Naive thymus-derived CD4-positive, alpha-beta T cell (primary cell): ENCODE data around the gene GFY. TPM values are rescaled to one million over a fixed set of nuclear protein-coding genes. Genes with fewer than 3 reads are reported as not detected.
A peak's percentile ranks its signal among the peaks of the same experiment; 100 is the strongest.

Experiments
- ATAC-seq: fragments of 150-1000 bp; cut with Tn5 transposase; 2 replicates; pipeline ENCODE4 v1.10.0; 2021; ENCODE audit warnings: mild to moderate bottlenecking, moderate library complexity
- CTCF ChIA-PET: fragments of 350-600 bp; sonication (Branson Sonifier 250); formaldehyde crosslinking; loops from one replicate; lab custom pipeline; 2021; ENCODE audit warnings: antibody characterized with exemption; lab: Charles Lee
- POLR2A ChIA-PET: fragments of 350-600 bp; sonication (Branson Sonifier 250); formaldehyde crosslinking; loops from one replicate; lab custom pipeline; 2021; ENCODE audit warnings: antibody characterized with exemption, inconsistent platforms; lab: Charles Lee
- DNase-seq, 9 donors: peaks; one replicate each; pipeline versions ENCODE4 v3.0.0 to v3.0.0-alpha.2; 2020 to 2022; ENCODE audit warnings: mixed read lengths in 1 of 9
- H3K27ac ChIP-seq: one replicate; pipeline ENCODE4 v1.7.0; 2013; ENCODE audit warnings: mild to moderate bottlenecking, low read depth, low read length, moderate library complexity
- H3K27me3 ChIP-seq, 2 donors: one replicate each; pipeline ENCODE4 v1.7.0; 2013; ENCODE audit warnings: low read length in 2 of 2, mild to moderate bottlenecking in 2 of 2, moderate library complexity in 2 of 2; ENCODE audit not compliant: control insufficient read depth in 2 of 2, insufficient read depth in 2 of 2
- H3K36me3 ChIP-seq, 3 experiments: 1 replicate in 2 of 3; 2 replicates in 1 of 3; pipeline ENCODE4 v1.7.0; 2013; ENCODE audit warnings: low read length in 3 of 3, mild to moderate bottlenecking in 3 of 3, moderate library complexity in 1 of 3; ENCODE audit not compliant: insufficient read depth in 3 of 3, control insufficient read depth in 2 of 3
- H3K4me1 ChIP-seq, 2 donors: one replicate each; pipeline ENCODE4 v1.7.0; 2013; ENCODE audit warnings: low read length in 2 of 2, mild to moderate bottlenecking in 2 of 2, moderate library complexity in 1 of 2; ENCODE audit not compliant: control insufficient read depth in 2 of 2, insufficient read depth in 2 of 2
- H3K4me3 ChIP-seq: 2 replicates; pipeline ENCODE4 v1.7.0; 2013; ENCODE audit warnings: mild to moderate bottlenecking, low read length
- H3K9me3 ChIP-seq, 3 experiments: 1 replicate in 2 of 3; 2 replicates in 1 of 3; pipeline ENCODE4 v1.7.0; 2013; ENCODE audit warnings: low read length in 3 of 3; ENCODE audit not compliant: control insufficient read depth in 2 of 3
- H3K27ac Mint-ChIP-seq, 9 donors: one replicate each; pipeline ENCODE4 v1.8.0; 2020 to 2022; ENCODE audit warnings: mixed read lengths in 9 of 9, mild to moderate bottlenecking in 8 of 9, moderate library complexity in 5 of 9, inconsistent platforms in 2 of 9
- H3K27me3 Mint-ChIP-seq, 5 donors: one replicate each; pipeline ENCODE4 v1.8.0; 2021 to 2022; ENCODE audit warnings: mixed read lengths in 5 of 5, mild to moderate bottlenecking in 1 of 5
- H3K36me3 Mint-ChIP-seq, 5 donors: one replicate each; pipeline ENCODE4 v1.8.0; 2020 to 2022; ENCODE audit warnings: mixed read lengths in 5 of 5, mild to moderate bottlenecking in 3 of 5, inconsistent platforms in 1 of 5
- H3K4me1 Mint-ChIP-seq, 7 donors: one replicate each; pipeline ENCODE4 v1.8.0; 2020 to 2022; ENCODE audit warnings: mixed read lengths in 7 of 7, mild to moderate bottlenecking in 3 of 7, inconsistent platforms in 1 of 7
- H3K4me3 Mint-ChIP-seq, 10 donors: one replicate each; pipeline ENCODE4 v1.8.0; 2020 to 2022; ENCODE audit warnings: mild to moderate bottlenecking in 10 of 10, mixed read lengths in 10 of 10, moderate library complexity in 6 of 10, inconsistent platforms in 2 of 10
- H3K9me3 Mint-ChIP-seq, 11 donors: one replicate each; pipeline ENCODE4 v1.8.0; 2020 to 2022; ENCODE audit warnings: mixed read lengths in 11 of 11, mild to moderate bottlenecking in 4 of 11, inconsistent platforms in 1 of 11, moderate library complexity in 1 of 11
- intact Hi-C, 2 donors: fragments of 100-400 bp; cut with micrococcal nuclease; formaldehyde crosslinking; loops; one replicate each; pipeline ENCODE4 v1.15.1; 2023
- polyA plus RNA-seq, 2 donors: library from polyadenylated mRNA; unstranded; fragments of 300-500 nt; fragmentation: Illumina TruSeq; gene quantifications; one replicate each; pipeline ENCODE4 v1.2.3, GENCODE V29; 2021
- total RNA-seq, 6 experiments: library from RNA in 5 of 6; stranded (reverse) in 5 of 6; gene quantifications; 1 replicate in 5 of 6; 2 replicates in 1 of 6; pipeline ENCODE4 v1.2.3 and lab custom pipeline; 2021 to 2026

The GFY gene, protein sequence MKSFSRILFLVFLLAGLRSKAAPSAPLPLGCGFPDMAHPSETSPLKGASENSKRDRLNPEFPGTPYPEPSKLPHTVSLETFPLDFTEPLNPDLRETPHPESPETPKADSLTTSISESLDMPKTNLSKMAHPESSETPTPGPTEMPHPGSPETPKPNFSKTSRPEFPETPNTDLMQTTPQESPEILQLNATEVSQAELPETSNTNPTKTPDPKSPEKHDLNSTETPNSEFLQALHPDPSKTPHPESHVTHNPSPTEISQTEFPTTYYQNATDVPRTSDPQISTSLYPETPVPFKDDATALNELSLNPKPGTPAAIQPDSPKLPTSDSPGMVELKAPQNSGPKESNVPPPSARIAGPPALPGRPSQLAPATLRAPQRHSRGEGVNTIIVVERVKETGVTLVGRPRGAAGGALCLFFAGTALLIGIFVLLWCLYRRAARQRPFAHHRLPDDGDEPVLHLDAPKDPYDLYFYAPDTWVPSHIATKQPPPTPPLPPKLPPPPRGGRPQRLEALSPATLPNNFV
- total RNA-seq (not detected), polyA plus RNA-seq (not detected), total RNA-seq (lab: John Stamatoyannopoulos, UW) (not detected)

- no peaks in the 10 kb centered on the region for H3K9me3 ChIP-seq
- ATAC-seq (no peak), DNase-seq (no peak)
- peak within 1 kb of the TSS in 1 of 9 donors; percentile 64 for H3K27ac Mint-ChIP-seq
- POLR2A ChIA-PET, result interaction anchor here (1.0 to 1.4 kb wide), 3 partner anchors 28 to 63 kb away, joined by 3 to 5 read pairs (median 3); partner anchors contain the start of gene ALDH16A1
- H3K36me3 ChIP-seq, result no peaks in the 10 kb centered on the region
- H3K4me1 Mint-ChIP-seq, result peaks cover 53 to 76% (median 63%) of the 10 kb centered on the region in 7 donors
- no peak within 1 kb of the TSS for H3K27ac ChIP-seq
- CTCF ChIA-PET, result interaction anchor here (0.7 to 1.7 kb wide), 4 partner anchors 14 to 51 kb away, joined by 3 to 5 read pairs (median 4); no protein-coding TSS in a partner anchor
- H3K4me3 Mint-ChIP-seq, result peak within 1 kb of the TSS in 5 of 10 donors; percentile 54 to 96 (median 79)
- H3K36me3 Mint-ChIP-seq, result peaks cover 0 to 13% (median 0%) of the 10 kb centered on the region in 5 donors
- H3K4me1 ChIP-seq, result peaks cover 34 to 38% of the 10 kb centered on the region in 2 donors
- peaks cover 83 to 94% (median 91%) of the 10 kb centered on the region in 5 donors for H3K27me3 Mint-ChIP-seq
- peaks cover 0 to 7% (median 0%) of the 10 kb centered on the region in 11 donors for H3K9me3 Mint-ChIP-seq
- no peak within 1 kb of the TSS for H3K4me3 ChIP-seq
- intact Hi-C loops, result loop anchor here in 1 of 2 donors (2.0 kb wide), 1 partner anchor 16 kb away; no protein-coding TSS in a partner anchor
- peaks cover 26 to 48% of the 10 kb centered on the region in 2 donors for H3K27me3 ChIP-seq
Measured at GRCh38 chr19:49425178-49425577, at the start of gene GFY. Gene GFY, plus strand, starts transcription at chr19:49425388. Its CDS starts 1,043 bp downstream, at chr19:49426431.

GRCh38 chr19:49378512-49378911 lies 46.7 kb upstream of the GFY start:
- H3K27ac Mint-ChIP-seq, result no peak overlapping the region
- no peak for ATAC-seq
- peaks cover 0 to 13% (median 5%) of the 10 kb centered on the region in 11 donors for H3K9me3 Mint-ChIP-seq
- H3K4me1 ChIP-seq, result no peaks in the 10 kb centered on the region
- no peak for DNase-seq
- no peak overlapping the region for H3K4me3 Mint-ChIP-seq
- no peak overlapping the region for H3K27ac ChIP-seq
- H3K9me3 ChIP-seq, result peaks cover 0 to 4% (median 0%) of the 10 kb centered on the region in 3 experiments
- CTCF ChIA-PET, result no interaction called here
- no peaks in the 10 kb centered on the region for H3K4me1 Mint-ChIP-seq
- intact Hi-C loops, result no loop called here
- H3K27me3 Mint-ChIP-seq, result peaks cover 10 to 17% (median 10%) of the 10 kb centered on the region in 5 donors
- POLR2A ChIA-PET, result interaction anchor here (0.8 kb wide), 1 partner anchor 302 kb away, joined by 3 read pairs; no protein-coding TSS in a partner anchor
- no peak overlapping the region for H3K4me3 ChIP-seq
- H3K36me3 ChIP-seq, result no peaks in the 10 kb centered on the region
- H3K36me3 Mint-ChIP-seq, result peaks cover 0 to 8% (median 4%) of the 10 kb centered on the region in 5 donors
- H3K27me3 ChIP-seq, result no peaks in the 10 kb centered on the region

GRCh38 chr19:49380391-49380790 lies 44.8 kb upstream of the GFY start:
- H3K9me3 ChIP-seq, result peaks cover 0 to 4% (median 0%) of the 10 kb centered on the region in 3 experiments
- ATAC-seq, result no peak
- no peak for DNase-seq
- no peaks in the 10 kb centered on the region for H3K4me1 Mint-ChIP-seq
- H3K27ac Mint-ChIP-seq, result no peak overlapping the region
- CTCF ChIA-PET, result interaction anchor here (2.0 kb wide), 1 partner anchor 10 kb away, joined by 8 read pairs; no protein-coding TSS in a partner anchor
- H3K27ac ChIP-seq, result no peak overlapping the region
- no peaks in the 10 kb centered on the region for H3K36me3 ChIP-seq
- no peak overlapping the region for H3K4me3 ChIP-seq
- intact Hi-C loops, result no loop called here
- H3K4me3 Mint-ChIP-seq, result no peak overlapping the region
- POLR2A ChIA-PET, result no interaction called here
- H3K27me3 ChIP-seq, result no peaks in the 10 kb centered on the region
- H3K4me1 ChIP-seq, result no peaks in the 10 kb centered on the region
- H3K36me3 Mint-ChIP-seq, result peaks cover 0 to 8% (median 4%) of the 10 kb centered on the region in 5 donors
- H3K9me3 Mint-ChIP-seq, result peaks cover 0 to 13% (median 6%) of the 10 kb centered on the region in 11 donors
- H3K27me3 Mint-ChIP-seq, result peaks cover 5 to 17% (median 10%) of the 10 kb centered on the region in 5 donors

DNA sequence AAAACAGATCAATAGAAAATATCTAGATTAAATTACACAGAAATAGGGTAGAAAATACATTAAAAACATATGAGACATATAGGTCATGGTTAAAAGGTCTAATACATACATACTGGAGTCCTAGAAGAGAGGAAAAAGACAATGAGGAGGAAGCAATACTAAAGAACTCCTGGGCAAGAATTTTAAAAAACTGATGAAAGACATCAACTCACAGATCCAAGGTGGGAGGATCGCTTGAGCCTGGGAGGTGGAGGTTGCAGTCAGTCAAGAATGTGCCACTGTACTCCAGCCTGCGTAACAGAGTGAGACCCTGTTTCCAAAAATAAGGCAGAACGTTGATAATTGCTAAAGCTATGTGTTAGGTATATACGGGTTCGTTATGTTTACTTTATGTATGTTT lies 42.5 kb upstream of the GFY start:
- H3K4me1 ChIP-seq, result no peaks in the 10 kb centered on the region
- Mint-ChIP-seq H3K27me3 (peaks cover 5 to 10% (median 8%) of the 10 kb centered on the region in 5 donors), H3K4me3 (no peak overlapping the region), H3K4me1 (peaks cover 0 to 6% (median 0%) of the 10 kb centered on the region in 7 donors), H3K9me3 (peaks cover 0 to 13% (median 6%) of the 10 kb centered on the region in 11 donors), H3K36me3 (peaks cover 0 to 8% (median 4%) of the 10 kb centered on the region in 5 donors), H3K27ac (no peak overlapping the region)
- H3K9me3 ChIP-seq, result peaks cover 0 to 4% (median 0%) of the 10 kb centered on the region in 3 experiments
- no peaks in the 10 kb centered on the region for H3K36me3 ChIP-seq
- ChIA-PET CTCF (no interaction called here), POLR2A (interaction anchor here (1.4 kb wide), 1 partner anchor 15 kb away, joined by 4 read pairs; no protein-coding TSS in a partner anchor)
- DNase-seq (no peak), ATAC-seq (no peak)
- no peak overlapping the region for H3K27ac ChIP-seq
- no peaks in the 10 kb centered on the region for H3K27me3 ChIP-seq
- no peak overlapping the region for H3K4me3 ChIP-seq
- intact Hi-C loops, result no loop called here

DNA sequence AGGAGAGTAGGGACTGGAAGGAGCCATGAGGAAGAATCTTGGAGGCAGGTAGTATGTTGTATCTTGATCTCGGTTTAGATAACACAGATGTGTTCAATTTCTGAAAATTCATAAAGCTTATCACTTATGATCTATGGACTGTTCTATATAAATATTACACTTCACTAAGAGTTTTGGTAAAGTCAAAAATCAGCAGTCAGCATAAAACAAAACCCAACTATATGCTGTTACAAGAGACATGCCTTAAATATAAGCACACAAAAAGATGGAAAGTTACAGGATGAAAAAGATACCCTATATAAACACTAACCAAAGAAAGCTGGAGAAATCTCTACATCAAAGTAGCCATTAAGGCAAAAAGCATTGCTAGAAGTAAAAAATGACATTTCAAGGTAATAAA lies 41.6 kb upstream of the GFY start:
- H3K36me3 Mint-ChIP-seq, result peaks cover 0 to 8% (median 4%) of the 10 kb centered on the region in 5 donors
- H3K27ac Mint-ChIP-seq, result no peak overlapping the region

DNA sequence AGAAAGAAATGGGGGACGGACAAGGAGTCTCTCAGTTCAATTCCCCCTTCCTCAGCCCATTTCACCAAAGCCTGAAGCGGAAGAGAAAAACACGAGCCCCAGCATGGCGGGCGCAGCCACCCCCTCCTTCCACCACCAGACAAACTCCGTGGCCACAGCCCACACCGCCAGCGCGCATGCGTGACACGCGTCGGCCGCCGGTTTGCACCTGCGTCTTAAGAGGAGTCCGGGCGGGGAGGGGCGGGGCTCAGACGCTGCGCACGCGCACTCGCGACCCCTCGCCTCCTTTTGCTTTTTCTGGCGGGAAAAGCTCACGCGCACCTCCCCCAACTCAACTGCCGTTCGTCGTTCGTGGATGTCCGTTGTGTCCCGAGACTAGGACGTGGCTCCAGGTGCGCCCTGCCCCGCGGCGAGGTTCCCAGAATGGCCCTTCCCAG lies 37.2 kb upstream of the GFY start, which contains the start of gene KASH5:
KASH5 (plus strand) TSS at position 314 of the 437 bp plus-strand sequence. CDS start 2,635 bp downstream, outside the sequence.
- intact Hi-C loops, result loop anchor here in 1 of 2 donors (1.0 to 2.0 kb wide), 2 partner anchors 53 to 289 kb away; partner anchors contain the start of genes CD37 and PRMT1
- Histone ChIP-seq H3K36me3 (no peaks in the 10 kb centered on the region), H3K4me3 (no peak within 1 kb of the TSS), H3K9me3 (no peaks in the 10 kb centered on the region), H3K27me3 (no peaks in the 10 kb centered on the region), H3K27ac (no peak within 1 kb of the TSS), H3K4me1 (peaks cover 7 to 13% of the 10 kb centered on the region in 2 donors)
- Mint-ChIP-seq H3K27me3 (peaks cover 0 to 15% (median 4%) of the 10 kb centered on the region in 5 donors), H3K4me3 (peak within 1 kb of the TSS; percentile 47 to 73 (median 66)), H3K27ac (peak within 1 kb of the TSS; percentile 56 to 87 (median 74)), H3K4me1 (peaks cover 6 to 26% (median 10%) of the 10 kb centered on the region in 7 donors), H3K9me3 (peaks cover 0 to 7% (median 0%) of the 10 kb centered on the region in 11 donors), H3K36me3 (no peaks in the 10 kb centered on the region)
- DNase-seq (peak; percentile 54 to 92 (median 83)), ATAC-seq (peak; percentile 71)
- CTCF ChIA-PET, result no interaction called here
- POLR2A ChIA-PET, result interaction anchor here (0.6 kb wide), 2 partner anchors 38 to 112 kb away, joined by 3 read pairs; no protein-coding TSS in a partner anchor

More for the DNA sequence above, 41.6 kb upstream of the GFY start:
- H3K36me3 ChIP-seq, result no peaks in the 10 kb centered on the region
- intact Hi-C loops, result no loop called here
- H3K9me3 ChIP-seq, result peaks cover 0 to 4% (median 0%) of the 10 kb centered on the region in 3 experiments
- Mint-ChIP-seq H3K4me1 (peaks cover 0 to 13% (median 4%) of the 10 kb centered on the region in 7 donors), H3K27me3 (peaks cover 5 to 10% (median 5%) of the 10 kb centered on the region in 5 donors), H3K4me3 (no peak overlapping the region), H3K9me3 (peaks cover 0 to 13% (median 6%) of the 10 kb centered on the region in 11 donors)
- peaks cover 0 to 5% of the 10 kb centered on the region in 2 donors for H3K4me1 ChIP-seq
- DNase-seq (no peak), ATAC-seq (no peak)
- H3K27me3 ChIP-seq, result no peaks in the 10 kb centered on the region
- H3K27ac ChIP-seq, result no peak overlapping the region
- ChIA-PET POLR2A (interaction anchor here (0.6 kb wide), 2 partner anchors 73 to 632 kb away, joined by 4 to 5 read pairs; no protein-coding TSS in a partner anchor), CTCF (no interaction called here)
- H3K4me3 ChIP-seq, result no peak overlapping the region
